Choroid plexus epithelial cell (primary cell): Measurements from ENCODE around the gene DCAF16.

Experiments
- DNase-seq: peaks from one replicate; pipeline ENCODE4 v3.0.0-alpha.2; 2010; ENCODE audit warnings: low read depth
- H3K4me3 ChIP-seq: 2 replicates; pipeline ENCODE4 v1.5.1; 2011; ENCODE audit warnings: low read depth, mild to moderate bottlenecking, control low read depth, low read length, moderate library complexity
- TF ChIP-seq, protein P1 (sequence below): conservative IDR thresholded peaks from 2 replicates; pipeline ENCODE4 v1.5.1; 2011; ENCODE audit warnings: low read depth, mild to moderate bottlenecking, control low read depth, inconsistent platforms, low read length, moderate library complexity

Gene DCAF16

DNA sequence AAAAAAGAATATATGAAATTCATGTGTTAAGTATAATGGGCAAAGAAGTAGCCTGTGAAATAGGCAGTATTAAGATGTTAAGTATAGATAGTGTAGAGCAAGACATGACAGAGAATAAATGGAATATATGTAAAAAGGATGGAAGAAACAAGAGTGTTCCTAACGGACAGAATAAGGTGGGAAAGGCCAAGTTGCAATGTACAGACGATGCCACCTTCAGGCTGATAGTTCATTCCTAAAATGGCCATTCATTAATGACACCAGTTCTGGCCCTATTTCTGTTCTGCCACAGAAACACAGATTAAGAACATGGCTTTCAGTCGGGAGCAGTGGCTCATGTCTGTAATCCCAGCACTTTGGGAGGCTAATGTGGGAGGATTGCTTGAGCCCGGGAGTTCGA is 24.7 kb downstream of the DCAF16 start:
- TF ChIP-seq, protein P1, sequence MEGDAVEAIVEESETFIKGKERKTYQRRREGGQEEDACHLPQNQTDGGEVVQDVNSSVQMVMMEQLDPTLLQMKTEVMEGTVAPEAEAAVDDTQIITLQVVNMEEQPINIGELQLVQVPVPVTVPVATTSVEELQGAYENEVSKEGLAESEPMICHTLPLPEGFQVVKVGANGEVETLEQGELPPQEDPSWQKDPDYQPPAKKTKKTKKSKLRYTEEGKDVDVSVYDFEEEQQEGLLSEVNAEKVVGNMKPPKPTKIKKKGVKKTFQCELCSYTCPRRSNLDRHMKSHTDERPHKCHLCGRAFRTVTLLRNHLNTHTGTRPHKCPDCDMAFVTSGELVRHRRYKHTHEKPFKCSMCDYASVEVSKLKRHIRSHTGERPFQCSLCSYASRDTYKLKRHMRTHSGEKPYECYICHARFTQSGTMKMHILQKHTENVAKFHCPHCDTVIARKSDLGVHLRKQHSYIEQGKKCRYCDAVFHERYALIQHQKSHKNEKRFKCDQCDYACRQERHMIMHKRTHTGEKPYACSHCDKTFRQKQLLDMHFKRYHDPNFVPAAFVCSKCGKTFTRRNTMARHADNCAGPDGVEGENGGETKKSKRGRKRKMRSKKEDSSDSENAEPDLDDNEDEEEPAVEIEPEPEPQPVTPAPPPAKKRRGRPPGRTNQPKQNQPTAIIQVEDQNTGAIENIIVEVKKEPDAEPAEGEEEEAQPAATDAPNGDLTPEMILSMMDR, result no peak

DNA sequence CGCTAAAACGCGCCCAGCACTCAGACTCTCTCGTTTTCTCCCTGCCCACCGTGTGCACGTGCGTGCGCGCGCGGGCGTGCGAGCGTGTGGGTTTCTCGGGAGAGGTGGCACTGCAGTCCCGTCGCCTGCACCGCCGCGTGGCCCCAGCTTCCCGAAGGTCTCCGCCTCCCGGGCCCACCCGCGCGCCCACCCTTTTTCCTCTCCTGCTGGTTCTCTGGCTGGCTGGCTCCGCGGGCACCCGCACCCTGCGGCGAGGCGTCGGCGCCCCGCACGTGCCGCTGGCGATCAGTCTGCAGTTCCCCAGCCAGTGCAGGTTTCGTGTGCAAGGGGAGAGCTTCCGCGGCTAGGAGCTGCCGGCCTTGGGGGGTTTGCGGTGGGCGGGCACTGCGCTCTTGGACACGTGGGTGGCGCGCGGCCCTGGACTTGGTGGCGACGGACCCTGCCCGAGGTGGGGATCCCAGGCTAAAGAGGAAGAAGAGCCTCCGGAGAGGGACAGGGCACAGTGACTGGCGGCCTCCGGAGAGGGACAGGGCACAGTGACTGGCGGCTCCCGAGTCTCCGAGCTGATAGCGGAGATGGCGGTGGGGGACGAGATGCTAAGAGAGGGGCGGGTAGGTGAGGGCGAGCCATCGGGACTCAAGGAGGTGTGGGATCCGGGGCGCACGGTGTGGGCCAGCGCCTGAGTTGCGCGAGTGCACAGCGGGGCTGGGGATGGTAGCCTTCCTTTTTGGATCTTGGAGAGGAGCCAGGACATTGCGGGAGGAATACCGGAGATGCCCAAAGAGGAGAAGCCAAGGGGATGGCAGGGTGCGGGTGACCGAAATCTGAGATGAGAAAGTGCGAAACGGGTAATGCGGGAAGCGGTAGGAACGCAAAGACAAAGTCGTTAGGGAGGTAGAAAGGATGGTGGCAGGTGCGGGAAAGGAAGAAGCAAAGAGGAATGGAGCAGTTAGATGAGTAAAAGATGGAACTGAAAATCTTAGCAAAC is 29.0 kb downstream of the DCAF16 start, which contains the start of gene FAM184B:
Gene FAM184B (minus strand): TSS at position 322 of the 988 bp plus-strand sequence. CDS start 322 bp downstream, outside the sequence.
- H3K4me3 ChIP-seq, result peak within 1 kb of the TSS; percentile 47
- TF ChIP-seq, protein P1, result no peak
- no peak for DNase-seq

More for the DNA sequence above, 24.7 kb downstream of the DCAF16 start:
- H3K4me3 ChIP-seq, result no peak overlapping the region
- no peak for DNase-seq

DNA sequence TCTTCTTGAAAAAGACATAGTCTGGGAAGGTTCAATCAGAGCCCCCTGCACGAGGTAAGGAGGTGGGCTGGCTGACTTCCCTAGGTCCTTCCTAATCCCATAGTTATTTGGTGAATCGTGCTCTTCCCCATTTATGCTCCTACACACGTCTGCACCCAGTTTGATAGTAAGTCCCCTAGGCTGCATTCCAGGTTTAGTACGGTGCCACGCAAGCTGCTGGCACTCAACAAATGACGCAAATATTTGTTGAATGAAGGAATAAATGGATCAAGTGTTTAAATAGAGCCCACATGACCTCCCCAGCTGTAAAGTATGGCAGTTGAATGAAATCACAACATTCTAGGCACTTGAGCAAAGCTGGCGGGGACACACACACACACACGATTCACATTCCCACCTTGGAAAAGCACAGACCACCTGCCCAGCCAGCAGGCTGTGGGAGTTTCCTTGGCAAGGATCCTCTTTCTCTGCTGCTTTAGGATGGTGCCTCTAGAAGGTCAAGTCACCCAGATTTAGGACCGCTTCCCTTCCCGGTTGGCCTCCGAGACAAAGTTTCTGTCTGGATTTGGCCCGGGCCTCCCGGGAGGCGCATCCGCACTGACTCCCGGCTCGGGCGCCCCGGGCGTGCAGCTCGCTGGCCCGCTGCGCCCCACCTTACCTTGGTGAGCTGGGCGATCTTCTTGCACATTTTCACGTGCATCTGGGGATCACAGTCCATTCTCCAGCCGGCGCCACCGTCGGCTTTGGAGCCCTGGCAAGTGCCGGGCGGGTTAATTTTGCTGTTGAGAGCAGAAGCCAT is 29.9 kb downstream of the DCAF16 start:
- DNase-seq, result no peak
- peak overlapping the region; percentile 47 for H3K4me3 ChIP-seq
- TF ChIP-seq, protein P1, result no peak

DNA sequence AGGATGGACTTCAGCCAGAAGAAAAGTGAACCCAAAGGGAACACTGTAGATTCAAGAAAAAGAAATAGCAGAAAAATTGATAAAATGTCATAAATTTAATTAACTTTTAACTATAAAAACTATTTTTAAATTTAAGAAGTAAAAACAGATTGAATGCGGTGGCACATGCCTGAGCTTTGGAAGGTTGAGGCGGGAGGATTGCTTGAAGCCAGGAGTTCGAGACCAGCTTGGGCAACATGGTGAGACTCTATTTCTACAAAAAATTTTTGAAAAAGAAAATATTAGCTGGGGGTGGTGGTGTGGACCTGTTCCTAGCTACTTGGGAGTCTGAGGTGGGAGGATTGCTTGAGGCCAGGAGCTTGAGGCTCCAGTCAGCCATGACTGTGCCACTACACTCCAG is 32.1 kb downstream of the DCAF16 start:
- no peak for DNase-seq
- TF ChIP-seq, protein P1, result no peak
- H3K4me3 ChIP-seq, result no peak overlapping the region

DNA sequence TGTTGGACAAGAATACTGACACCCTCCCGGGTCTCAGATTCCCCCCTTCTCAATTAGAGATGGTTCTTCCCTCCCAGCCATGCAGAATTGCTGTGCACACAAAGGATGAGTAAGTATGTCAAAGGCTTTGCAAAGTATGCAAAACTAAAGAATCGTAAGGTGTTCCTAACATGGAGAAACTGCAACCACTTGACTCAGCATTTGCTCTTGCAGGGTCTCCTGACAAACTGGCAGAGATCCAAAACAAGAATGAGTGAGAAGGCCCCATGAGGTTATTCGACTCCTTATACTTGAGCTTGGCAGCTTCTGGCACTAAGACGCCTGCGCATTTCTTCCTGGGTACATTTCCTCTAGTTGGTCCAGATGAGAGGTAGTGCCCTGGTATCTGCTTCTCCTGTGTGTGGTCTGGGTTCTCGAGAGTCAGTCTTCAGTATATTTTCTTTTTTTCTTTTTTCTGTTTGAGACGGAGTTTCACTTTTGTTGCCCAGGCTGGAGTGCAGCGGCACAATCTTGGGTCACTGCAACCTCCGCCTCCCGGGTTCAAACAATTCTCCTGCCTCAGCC is 37.3 kb downstream of the DCAF16 start:
- no peak overlapping the region for H3K4me3 ChIP-seq
- DNase-seq, result no peak
- TF ChIP-seq, protein P1, result no peak

DNA sequence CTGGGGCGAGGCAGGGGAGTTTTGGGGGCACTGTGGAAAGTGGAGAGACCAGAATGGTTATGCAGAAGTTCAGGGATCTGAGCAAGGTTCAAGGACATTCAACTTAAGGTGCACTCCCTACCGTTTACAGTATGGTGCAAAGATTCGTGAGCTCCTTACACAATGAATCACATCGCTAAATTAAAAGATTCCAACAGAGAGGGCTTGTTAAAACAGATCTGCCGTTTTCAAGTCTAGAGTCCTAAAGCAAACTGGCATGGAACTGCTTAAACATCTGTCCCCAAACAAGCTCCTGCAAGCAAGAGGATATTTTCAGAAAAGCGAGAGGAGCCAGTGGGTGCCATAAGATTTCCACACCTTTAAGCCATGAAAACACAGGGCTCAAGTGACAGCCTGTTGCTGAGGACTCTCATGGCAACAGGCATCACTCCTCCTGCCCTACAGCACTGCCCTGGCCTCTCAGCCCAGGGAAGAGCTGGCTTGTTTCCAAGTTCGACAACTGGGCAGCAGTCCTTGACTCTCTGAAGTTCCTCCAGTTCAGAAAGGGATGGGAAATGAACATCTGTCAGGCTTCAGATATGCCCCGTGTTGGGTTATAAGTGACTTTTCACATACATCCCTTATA is 39.2 kb downstream of the DCAF16 start:
- no peak overlapping the region for H3K4me3 ChIP-seq
- TF ChIP-seq, protein P1, result no peak
- no peak for DNase-seq
